Stimulated activated naive CD8-positive, alpha-beta T cell treated with anti-CD3 and anti-CD28 coated beads, Interleukin-15, Interleukin-2, amounts not matched to agents 100 ng/mL and 50 ng/mL, for 24 hours (primary cell): ENCODE results near the gene PAPPA2.
"Not testable (repeated sequence)": the region's sequence is repeated elsewhere in the genome, so short reads cannot be mapped to it uniquely, and the experiment has no call there.

Experiments
- H3K27ac Mint-ChIP-seq: one replicate; pipeline ENCODE4 v1.8.0; 2021; ENCODE audit warnings: mild to moderate bottlenecking, mixed read lengths
- H3K27me3 Mint-ChIP-seq: one replicate; pipeline ENCODE4 v1.8.0; 2021; ENCODE audit warnings: mixed read lengths
- H3K36me3 Mint-ChIP-seq: one replicate; pipeline ENCODE4 v1.8.0; 2021; ENCODE audit warnings: low read depth, mixed read lengths
- H3K4me1 Mint-ChIP-seq: one replicate; pipeline ENCODE4 v1.8.0; 2021; ENCODE audit warnings: low read depth, mixed read lengths
- H3K4me3 Mint-ChIP-seq: one replicate; pipeline ENCODE4 v1.8.0; 2021; ENCODE audit warnings: mild to moderate bottlenecking, mixed read lengths
- H3K9me3 Mint-ChIP-seq: one replicate; pipeline ENCODE4 v1.8.0; 2021; ENCODE audit warnings: mixed read lengths

PAPPA2 gene

DNA sequence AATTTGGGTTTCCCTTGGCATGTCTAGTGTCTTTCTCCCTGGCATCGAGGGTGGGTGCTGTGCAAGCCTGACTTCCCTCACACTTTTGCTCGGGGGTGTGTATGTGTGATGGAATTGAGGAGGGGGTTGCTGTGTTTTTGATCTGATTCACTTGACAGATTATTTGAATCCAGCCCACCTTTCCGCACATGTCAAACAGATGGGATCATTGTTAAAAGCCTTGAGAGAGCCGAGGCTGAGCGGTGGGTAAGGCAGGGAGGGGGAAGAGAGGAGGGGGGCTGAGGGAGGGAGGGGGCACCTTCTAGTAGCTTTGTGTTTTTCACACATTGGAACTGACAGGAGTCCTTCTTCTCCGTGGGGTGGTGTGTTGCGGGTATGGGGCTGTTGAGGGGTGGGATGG is 90.0 kb downstream of the PAPPA2 start:
- Mint-ChIP-seq H3K27ac (no peak overlapping the region), H3K4me1 (no peaks in the 10 kb centered on the region), H3K4me3 (no peak overlapping the region), H3K27me3 (peaks cover 39% of the 10 kb centered on the region), H3K36me3 (no peaks in the 10 kb centered on the region), H3K9me3 (no peaks in the 10 kb centered on the region)

GRCh38 chr1:176556288-176556687 is 93.3 kb downstream of the PAPPA2 start:
- H3K4me1 Mint-ChIP-seq = no peaks in the 10 kb centered on the region
- peaks cover 27% of the 10 kb centered on the region for H3K27me3 Mint-ChIP-seq
- no peak overlapping the region for H3K4me3 Mint-ChIP-seq
- no peak overlapping the region for H3K27ac Mint-ChIP-seq
- no peaks in the 10 kb centered on the region for H3K9me3 Mint-ChIP-seq
- H3K36me3 Mint-ChIP-seq = no peaks in the 10 kb centered on the region

DNA sequence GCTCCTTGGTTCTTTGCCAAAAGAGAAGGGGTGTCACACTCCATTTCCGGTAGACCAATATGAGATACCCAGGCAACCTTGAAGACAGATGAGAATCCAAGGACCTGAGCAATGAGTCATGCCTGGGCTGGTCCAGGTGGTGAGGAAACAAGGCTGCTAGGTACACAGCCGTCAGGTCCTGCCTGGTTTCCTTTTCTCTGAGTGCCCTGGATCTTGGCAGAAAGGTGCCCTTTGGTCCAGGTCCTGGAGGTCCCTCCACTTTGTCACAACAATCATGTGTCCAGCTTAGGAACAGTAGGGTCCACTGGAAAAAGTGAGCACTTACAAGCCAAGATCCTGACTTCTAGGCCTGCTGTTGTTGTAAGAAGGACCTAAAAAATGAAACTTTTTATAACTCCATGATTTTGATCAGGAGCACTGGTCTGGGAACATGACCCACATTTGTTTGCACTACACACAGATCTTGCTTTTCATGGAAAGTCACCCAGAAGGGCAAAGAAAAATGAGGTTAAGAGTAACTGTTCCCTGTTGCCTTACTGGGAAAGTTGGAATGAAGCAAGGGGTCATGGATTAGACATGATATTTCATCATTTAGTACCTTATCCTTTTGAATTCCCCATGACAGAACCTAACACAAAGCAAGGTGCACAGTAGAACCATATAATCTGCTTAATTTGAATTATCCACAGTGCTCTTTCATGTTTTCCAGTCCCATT is 94.7 kb downstream of the PAPPA2 start:
- Mint-ChIP-seq H3K9me3 (no peaks in the 10 kb centered on the region), H3K4me3 (no peak overlapping the region), H3K27ac (no peak overlapping the region), H3K4me1 (no peaks in the 10 kb centered on the region), H3K36me3 (no peaks in the 10 kb centered on the region), H3K27me3 (peaks cover 15% of the 10 kb centered on the region)

DNA sequence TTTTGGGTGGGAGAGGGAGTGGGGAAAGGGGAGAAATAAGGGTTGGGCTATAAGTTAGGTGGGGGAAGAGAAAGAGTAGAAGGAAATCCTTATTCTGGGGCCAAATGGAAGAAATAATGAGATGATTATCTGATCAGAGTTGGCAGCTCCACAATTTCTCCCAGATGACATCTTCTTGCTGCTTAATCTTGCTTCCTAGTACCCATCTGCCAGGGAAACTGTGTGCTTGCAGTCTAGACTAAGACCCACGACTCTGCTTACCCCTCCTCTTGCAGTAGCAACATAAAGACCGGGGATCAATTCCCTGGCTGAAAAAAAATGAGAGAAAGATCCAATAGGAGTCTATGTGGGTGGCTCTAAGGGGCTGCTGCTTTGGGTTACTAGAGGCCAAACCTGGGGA is 95.6 kb downstream of the PAPPA2 start:
- H3K4me1 Mint-ChIP-seq = no peaks in the 10 kb centered on the region

DNA sequence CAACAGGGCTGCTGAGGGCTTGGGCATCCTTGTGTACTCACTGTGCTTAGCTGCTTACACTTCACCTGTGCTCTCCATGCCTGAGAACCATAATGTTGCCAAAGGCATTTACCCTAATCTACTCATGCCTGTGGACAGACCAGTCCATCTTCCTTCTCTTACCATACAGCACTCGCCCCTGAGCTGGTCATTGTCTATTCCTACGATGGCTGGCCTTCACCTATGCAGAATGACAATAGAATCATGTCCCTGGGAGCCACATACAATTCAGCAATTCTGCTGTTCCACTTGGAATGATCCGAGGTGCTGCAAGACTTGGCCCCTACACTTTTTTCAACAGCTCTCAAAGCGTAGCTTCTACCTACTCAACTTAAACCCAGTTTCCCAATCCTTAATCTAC is 96.5 kb downstream of the PAPPA2 start:
- Mint-ChIP-seq H3K9me3 (no peaks in the 10 kb centered on the region), H3K27ac (no peak overlapping the region), H3K27me3 (peaks cover 7% of the 10 kb centered on the region), H3K4me1 (no peaks in the 10 kb centered on the region), H3K36me3 (no peaks in the 10 kb centered on the region), H3K4me3 (no peak overlapping the region)

More for the DNA sequence above, 95.6 kb downstream of the PAPPA2 start:
- no peaks in the 10 kb centered on the region for H3K36me3 Mint-ChIP-seq
- H3K27ac Mint-ChIP-seq = no peak overlapping the region
- no peak overlapping the region for H3K4me3 Mint-ChIP-seq
- no peaks in the 10 kb centered on the region for H3K9me3 Mint-ChIP-seq
- peaks cover 11% of the 10 kb centered on the region for H3K27me3 Mint-ChIP-seq

GRCh38 chr1:176559878-176560277 is 96.9 kb downstream of the PAPPA2 start:
- H3K9me3 Mint-ChIP-seq = no peaks in the 10 kb centered on the region
- H3K27me3 Mint-ChIP-seq = peaks cover 7% of the 10 kb centered on the region
- H3K36me3 Mint-ChIP-seq = no peaks in the 10 kb centered on the region
- H3K4me1 Mint-ChIP-seq = no peaks in the 10 kb centered on the region
- no peak overlapping the region for H3K27ac Mint-ChIP-seq
- no peak overlapping the region for H3K4me3 Mint-ChIP-seq

DNA sequence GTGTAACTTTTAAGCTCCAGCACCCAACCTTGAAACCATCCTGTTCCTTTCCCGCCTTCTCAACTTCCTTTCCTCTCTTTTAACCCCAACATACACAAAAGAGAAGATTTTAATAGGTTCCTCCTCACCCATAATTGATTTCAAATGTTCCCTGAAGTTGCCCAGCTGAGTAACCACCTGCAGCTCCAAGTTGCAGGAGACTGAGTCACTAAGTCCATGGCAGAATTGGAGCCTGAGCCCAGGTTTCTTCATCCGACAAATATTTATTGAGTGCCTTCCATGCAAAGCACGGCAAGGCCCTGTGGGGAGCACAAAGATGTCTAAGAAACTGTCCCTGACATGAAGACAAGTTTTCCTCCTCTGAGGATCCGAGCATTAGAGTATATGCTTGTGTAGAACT is 97.7 kb downstream of the PAPPA2 start:
- Mint-ChIP-seq H3K4me3 (no peak overlapping the region), H3K27me3 (peaks cover 2% of the 10 kb centered on the region), H3K9me3 (no peaks in the 10 kb centered on the region), H3K27ac (no peak overlapping the region), H3K4me1 (no peaks in the 10 kb centered on the region), H3K36me3 (no peaks in the 10 kb centered on the region)

GRCh38 chr1:176561761-176562160 is 98.8 kb downstream of the PAPPA2 start:
- H3K4me1 Mint-ChIP-seq, H3K27ac Mint-ChIP-seq, H3K36me3 Mint-ChIP-seq, H3K4me3 Mint-ChIP-seq, H3K9me3 Mint-ChIP-seq, H3K27me3 Mint-ChIP-seq: not testable (repeated sequence)

GRCh38 chr1:176566004-176566975 is 103.3 kb downstream of the PAPPA2 start:
- H3K4me1 Mint-ChIP-seq = no peaks in the 10 kb centered on the region
- no peaks in the 10 kb centered on the region for H3K36me3 Mint-ChIP-seq
- H3K4me3 Mint-ChIP-seq = no peak overlapping the region
- no peaks in the 10 kb centered on the region for H3K9me3 Mint-ChIP-seq
- H3K27ac Mint-ChIP-seq = no peak overlapping the region
- H3K27me3 Mint-ChIP-seq = peaks cover 6% of the 10 kb centered on the region

GRCh38 chr1:176567190-176567794 is 104.3 kb downstream of the PAPPA2 start:
- Mint-ChIP-seq H3K27me3 (peaks cover 9% of the 10 kb centered on the region), H3K4me1 (no peaks in the 10 kb centered on the region), H3K9me3 (no peaks in the 10 kb centered on the region), H3K4me3 (no peak overlapping the region), H3K27ac (no peak overlapping the region), H3K36me3 (no peaks in the 10 kb centered on the region)

- Mint-ChIP-seq H3K4me1 (no peaks in the 10 kb centered on the region), H3K36me3 (no peaks in the 10 kb centered on the region), H3K27ac (no peak overlapping the region), H3K4me3 (no peak overlapping the region), H3K9me3 (no peaks in the 10 kb centered on the region), H3K27me3 (peaks cover 9% of the 10 kb centered on the region)
Measured at GRCh38 chr1:176568185-176568584, 105.2 kb downstream of the PAPPA2 start.

- H3K36me3 Mint-ChIP-seq = no peaks in the 10 kb centered on the region
- H3K4me3 Mint-ChIP-seq = no peak overlapping the region
- H3K27me3 Mint-ChIP-seq = peaks cover 13% of the 10 kb centered on the region
- H3K27ac Mint-ChIP-seq = no peak overlapping the region
- peaks cover 5% of the 10 kb centered on the region for H3K9me3 Mint-ChIP-seq
- H3K4me1 Mint-ChIP-seq = no peaks in the 10 kb centered on the region
Measured at GRCh38 chr1:176574756-176575155, 111.8 kb downstream of the PAPPA2 start.

GRCh38 chr1:176575991-176576390 is 113.0 kb downstream of the PAPPA2 start:
- Mint-ChIP-seq H3K27ac (no peak overlapping the region), H3K9me3 (peaks cover 5% of the 10 kb centered on the region), H3K4me1 (no peaks in the 10 kb centered on the region), H3K4me3 (no peak overlapping the region), H3K27me3 (peaks cover 10% of the 10 kb centered on the region), H3K36me3 (no peaks in the 10 kb centered on the region)

GRCh38 chr1:176576670-176577069 is 113.7 kb downstream of the PAPPA2 start:
- Mint-ChIP-seq H3K36me3 (no peaks in the 10 kb centered on the region), H3K4me3 (no peak overlapping the region), H3K9me3 (peaks cover 5% of the 10 kb centered on the region), H3K27me3 (peaks cover 3% of the 10 kb centered on the region), H3K4me1 (no peaks in the 10 kb centered on the region), H3K27ac (no peak overlapping the region)

- peaks cover 3% of the 10 kb centered on the region for H3K27me3 Mint-ChIP-seq
- H3K4me1 Mint-ChIP-seq = no peaks in the 10 kb centered on the region
- H3K4me3 Mint-ChIP-seq = no peak overlapping the region
- H3K36me3 Mint-ChIP-seq = no peaks in the 10 kb centered on the region
- H3K27ac Mint-ChIP-seq = no peak overlapping the region
- peaks cover 5% of the 10 kb centered on the region for H3K9me3 Mint-ChIP-seq
Measured at GRCh38 chr1:176577646-176578197, 114.7 kb downstream of the PAPPA2 start.
